Activated CD8-positive, alpha-beta memory T cell treated with anti-CD3 and anti-CD28 coated beads for 1 hour (primary cell): ENCODE data around the gene TOMT.
"Not testable (repeated sequence)": the region's sequence is repeated elsewhere in the genome, so short reads cannot be mapped to it uniquely, and the experiment has no call there.

Experiments used
- DNase-seq, 2 donors: peaks; one replicate each; pipeline ENCODE4 v3.0.0-alpha.2; 2020; ENCODE audit warnings: low read depth in 1 of 2; ENCODE audit errors: extremely low read depth in 1 of 2

Gene TOMT

GRCh38 chr11:72123117-72123653, 17.5 kb downstream of the TOMT start:
- DNase-seq: no peak

DNA sequence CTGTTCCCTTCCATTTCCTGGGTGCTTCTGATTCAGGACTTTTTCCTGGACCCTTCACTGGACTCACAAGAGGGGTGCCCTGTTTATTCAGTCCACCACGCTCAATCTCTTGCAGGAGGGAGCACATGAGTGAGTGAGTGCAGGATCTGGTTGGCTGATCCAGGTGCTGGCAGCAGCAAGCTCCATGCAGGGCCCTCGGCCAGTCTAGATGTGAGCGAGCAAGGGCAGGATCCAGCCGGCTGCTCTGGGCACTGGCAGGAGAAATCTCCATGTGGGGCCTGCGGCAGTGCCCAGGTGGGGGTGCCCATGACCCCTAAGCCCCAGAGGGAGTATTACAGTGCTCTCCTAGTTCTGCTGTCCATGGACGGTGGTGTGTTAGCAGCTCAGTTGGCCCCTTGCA, 18.3 kb downstream of the TOMT start:
- DNase-seq: no peak

GRCh38 chr11:72125956-72126355, 20.2 kb downstream of the TOMT start:
- DNase-seq: no peak

DNA sequence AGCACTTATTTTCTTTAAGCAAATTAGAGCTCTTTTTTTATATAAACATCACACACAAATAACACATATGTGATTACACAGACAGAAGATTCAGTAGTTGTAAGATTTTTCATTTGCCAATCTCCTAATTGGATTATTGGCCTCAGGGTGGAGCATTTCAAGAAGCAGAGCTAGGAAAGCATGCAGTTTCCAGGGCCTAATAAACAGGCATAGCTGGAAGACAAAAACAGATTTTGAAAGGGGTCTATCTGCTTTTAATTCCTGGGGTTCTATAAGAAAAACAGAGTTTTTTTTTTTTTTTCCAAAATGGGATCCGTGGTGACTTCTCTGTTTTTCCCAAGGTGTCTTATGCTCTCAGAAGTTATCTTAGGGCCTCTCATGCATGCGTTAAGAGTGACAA, 22.2 kb downstream of the TOMT start:
- no peak for DNase-seq

GRCh38 chr11:72129381-72129780, 23.7 kb downstream of the TOMT start:
- no peak for DNase-seq

- no peak for DNase-seq
Observed at GRCh38 chr11:72132646-72133045, 26.9 kb downstream of the TOMT start.

GRCh38 chr11:72135473-72135872, 29.7 kb downstream of the TOMT start, which contains the start of gene FOLR3:
TSS of gene FOLR3 (plus strand) at chr11:72135725. CDS start at chr11:72135953, 228 bp downstream.
- DNase-seq: not testable (repeated sequence)

GRCh38 chr11:72135891-72136683, 30.4 kb downstream of the TOMT start:
- DNase-seq: no peak

DNA sequence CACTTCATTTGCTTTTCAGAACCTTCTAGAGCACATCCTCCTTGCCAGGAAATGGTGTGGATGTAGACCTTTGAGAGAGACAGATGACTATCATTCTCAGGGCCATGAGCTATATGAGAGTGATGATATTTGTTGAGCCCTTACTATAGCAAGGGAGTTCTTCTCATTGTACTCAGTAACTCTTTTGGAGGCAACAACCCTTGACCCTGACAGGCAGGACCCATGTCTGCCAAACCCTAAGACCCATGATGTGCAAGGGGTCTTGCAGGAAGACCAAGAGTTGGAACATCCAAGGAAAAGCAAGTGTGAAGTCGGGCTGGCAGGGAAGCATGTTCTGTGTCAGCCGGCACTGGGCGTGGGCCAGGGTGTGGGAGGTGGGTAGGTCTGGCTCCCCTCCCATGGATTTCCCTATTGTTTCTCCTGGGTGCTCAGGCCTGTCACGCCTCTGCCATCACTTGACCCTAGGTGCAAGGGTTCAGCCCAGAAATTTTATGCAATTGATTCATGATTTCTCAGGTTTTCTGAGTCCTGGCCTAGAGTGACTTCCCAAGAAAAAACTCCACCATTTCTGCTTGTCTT, 31.0 kb downstream of the TOMT start:
- no peak for DNase-seq

DNA sequence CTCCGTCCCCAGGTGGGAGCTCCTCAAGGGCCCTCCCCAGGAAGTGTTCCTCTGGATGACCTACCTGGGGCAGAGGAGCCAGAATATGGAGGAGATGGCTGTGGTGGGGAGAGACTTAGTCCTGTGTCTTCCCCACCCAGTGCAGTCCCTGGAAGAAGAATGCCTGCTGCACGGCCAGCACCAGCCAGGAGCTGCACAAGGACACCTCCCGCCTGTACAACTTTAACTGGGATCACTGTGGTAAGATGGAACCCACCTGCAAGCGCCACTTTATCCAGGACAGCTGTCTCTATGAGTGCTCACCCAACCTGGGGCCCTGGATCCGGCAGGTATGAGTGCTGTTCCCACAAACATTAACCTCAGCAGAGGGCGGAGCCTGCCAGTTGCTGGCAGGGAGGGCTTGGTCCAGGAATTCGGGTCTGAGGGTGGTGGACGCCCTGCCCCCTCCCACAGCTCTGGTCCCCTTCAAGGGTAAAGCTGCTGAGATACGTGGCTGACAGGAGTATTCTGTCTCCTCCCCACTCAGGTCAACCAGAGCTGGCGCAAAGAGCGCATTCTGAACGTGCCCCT, 33.2 kb downstream of the TOMT start:
- DNase-seq: no peak

- DNase-seq: no peak
Observed at GRCh38 chr11:72139500-72139899, 33.8 kb downstream of the TOMT start.

DNA sequence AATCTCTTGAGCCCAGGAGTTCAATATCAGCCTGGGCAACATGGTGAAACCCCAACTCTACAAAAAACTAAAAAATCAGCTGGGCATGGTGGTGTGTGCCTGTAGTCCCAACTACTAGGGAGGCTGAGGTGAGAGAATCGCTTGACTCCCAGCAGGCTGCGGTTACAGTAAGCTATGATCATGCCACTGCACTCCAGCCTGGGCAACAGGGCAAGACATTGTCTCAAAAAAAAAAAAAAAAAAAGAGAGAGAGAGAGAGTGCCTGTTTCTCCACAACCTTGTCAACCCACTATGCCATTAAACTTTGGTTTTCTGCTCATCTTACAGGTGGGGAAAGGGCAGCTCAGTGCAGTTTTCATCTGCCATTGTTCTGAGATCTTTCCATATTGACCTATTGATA, 34.9 kb downstream of the TOMT start:
- DNase-seq: no peak

- no peak for DNase-seq
Observed at GRCh38 chr11:72141066-72141465, 35.3 kb downstream of the TOMT start.

GRCh38 chr11:72142086-72142485, 36.4 kb downstream of the TOMT start:
- DNase-seq: not testable (repeated sequence)

DNA sequence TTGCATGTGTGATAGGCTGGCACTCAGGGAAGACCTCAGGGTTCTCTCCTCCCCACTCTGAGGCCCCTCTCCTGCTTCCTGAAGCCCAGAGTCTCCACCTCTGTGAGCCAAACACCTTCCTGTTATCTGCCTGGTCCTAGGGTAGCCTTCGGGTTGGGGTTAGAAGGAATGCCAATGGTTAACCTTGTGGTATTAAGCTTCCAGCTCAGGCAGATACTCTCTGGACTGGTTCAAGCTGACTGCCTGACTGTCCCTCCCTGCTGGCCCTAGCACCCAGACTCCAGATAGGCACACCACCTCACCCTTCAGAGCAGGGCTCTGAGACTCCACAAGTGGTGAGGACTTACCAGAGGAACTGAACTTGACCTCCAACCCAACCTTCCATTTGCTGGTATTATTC, 36.8 kb downstream of the TOMT start:
- DNase-seq: not testable (repeated sequence)

GRCh38 chr11:72144807-72145565, 39.3 kb downstream of the TOMT start:
- DNase-seq: no peak

DNA sequence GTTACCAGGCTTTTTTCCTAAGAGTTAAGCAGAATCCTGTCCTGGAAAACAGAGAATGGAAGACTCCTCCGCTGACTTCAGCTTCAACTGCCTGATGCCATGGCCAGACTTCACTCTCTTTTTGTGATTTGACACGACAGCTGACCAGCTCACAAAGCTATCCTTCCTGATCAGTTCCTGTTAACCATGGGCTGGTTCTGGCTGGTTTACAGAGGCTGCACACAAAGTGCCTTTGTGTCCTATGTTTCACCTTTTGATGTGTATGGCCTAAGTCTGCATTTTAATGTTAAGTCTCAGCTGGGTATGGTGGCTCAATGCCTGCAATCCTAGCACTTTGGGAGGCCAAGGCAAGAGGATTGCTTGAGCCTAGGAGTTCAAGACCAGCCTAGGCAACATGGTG, 40.9 kb downstream of the TOMT start:
- DNase-seq: no peak

- no peak for DNase-seq
Observed at GRCh38 chr11:72150882-72151281, 45.2 kb downstream of the TOMT start.

- not testable (repeated sequence) for DNase-seq
Observed at GRCh38 chr11:72153874-72154273, 48.1 kb downstream of the TOMT start.

- no peak for DNase-seq
Observed at GRCh38 chr11:72154816-72155215, 49.1 kb downstream of the TOMT start.

- DNase-seq: no peak
Observed at GRCh38 chr11:72155751-72156150, 50.0 kb downstream of the TOMT start.
